ENCODE results near the gene CDK6. TPM values are rescaled to one million over a fixed set of nuclear protein-coding genes. Genes with fewer than 3 reads are reported as not detected.
"Not testable (repeated sequence)": the region's sequence is repeated elsewhere in the genome, so short reads cannot be mapped to it uniquely, and the experiment has no call there.

Gene CDK6
- polyA plus RNA-seq, 3 donors: 40.8 to 45.1 (median 42.3) TPM

DNA sequence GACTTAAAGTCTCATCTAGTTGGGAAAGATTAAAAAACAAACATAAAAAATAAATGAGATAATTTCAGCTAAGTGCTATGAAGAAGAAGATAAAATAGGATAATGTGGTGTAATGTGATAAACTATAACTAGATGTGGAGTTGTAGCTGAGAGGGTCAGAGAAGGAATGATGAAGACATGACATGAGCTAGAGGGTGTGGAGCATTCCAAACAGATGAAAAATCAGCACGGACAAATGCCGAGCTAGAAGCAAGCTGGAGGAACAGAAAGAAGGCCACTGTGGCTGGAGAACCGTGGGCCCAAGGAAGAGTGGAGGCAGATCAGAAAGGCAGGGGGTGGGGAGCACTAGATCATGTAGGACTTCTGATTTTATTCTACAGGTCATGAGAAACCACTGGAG lies 70.6 kb downstream of the CDK6 start:
- DNase-seq (ENCODE audit: low read depth in 3 of 3, low spot score in 2 of 3): no peak

DNA sequence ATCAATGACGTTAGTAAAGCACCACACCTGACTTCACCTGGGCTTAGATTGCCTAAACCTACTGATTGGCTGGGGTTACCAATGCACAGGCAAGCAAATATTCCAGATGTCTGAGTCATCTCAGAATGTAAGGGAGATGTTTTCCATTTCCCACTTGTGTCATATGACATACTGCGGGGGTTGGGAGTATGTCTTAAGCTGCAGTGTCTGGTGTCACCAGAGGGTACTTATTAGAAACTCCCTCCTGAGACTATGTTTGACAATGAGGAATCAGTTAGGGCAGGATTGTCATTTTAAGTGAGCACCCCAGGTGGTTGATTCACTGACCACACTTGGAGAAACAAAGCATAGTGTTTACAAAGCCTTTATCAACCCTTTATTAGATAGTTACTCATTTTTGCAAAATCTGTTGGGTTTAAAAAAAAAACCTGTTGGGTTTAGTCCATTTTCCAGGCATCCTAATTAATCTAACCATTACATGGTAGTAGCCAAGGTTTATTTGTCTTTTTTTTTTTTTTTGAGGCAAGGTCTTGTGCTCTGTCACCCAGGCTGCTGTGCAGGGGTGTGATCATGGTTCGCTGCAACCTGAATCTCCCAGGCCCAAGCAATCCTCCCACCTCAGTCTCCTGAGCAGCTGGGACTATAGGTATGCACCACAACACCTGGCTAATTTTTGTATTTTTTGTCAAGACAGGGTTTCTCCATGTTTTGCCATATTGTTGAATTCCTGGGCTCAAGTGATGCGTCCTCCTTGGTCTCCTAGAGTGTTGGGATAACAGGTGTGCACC lies 72.5 kb downstream of the CDK6 start:
- DNase-seq (ENCODE audit: low read depth in 3 of 3, low spot score in 2 of 3): no peak

DNA sequence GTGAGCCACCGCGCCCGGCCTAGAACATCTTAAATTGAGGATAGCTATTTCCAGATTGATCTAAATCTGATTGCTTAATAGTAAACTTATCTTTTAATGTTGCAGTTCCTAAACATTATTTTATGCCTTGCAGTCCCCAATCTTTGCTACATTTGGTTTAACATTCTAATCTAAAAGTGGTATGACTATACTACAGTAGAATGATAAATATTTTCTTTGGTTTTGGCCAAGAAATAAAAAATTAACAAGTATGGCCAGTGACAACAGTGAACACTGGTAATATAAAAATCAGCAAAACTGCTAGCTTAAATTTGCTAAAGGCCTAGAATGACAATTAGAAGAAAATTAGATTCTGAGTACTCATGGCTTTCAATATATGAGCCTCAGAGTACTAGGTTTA lies 73.5 kb downstream of the CDK6 start:
- no peak for DNase-seq (ENCODE audit: low read depth in 3 of 3, low spot score in 2 of 3)

DNA sequence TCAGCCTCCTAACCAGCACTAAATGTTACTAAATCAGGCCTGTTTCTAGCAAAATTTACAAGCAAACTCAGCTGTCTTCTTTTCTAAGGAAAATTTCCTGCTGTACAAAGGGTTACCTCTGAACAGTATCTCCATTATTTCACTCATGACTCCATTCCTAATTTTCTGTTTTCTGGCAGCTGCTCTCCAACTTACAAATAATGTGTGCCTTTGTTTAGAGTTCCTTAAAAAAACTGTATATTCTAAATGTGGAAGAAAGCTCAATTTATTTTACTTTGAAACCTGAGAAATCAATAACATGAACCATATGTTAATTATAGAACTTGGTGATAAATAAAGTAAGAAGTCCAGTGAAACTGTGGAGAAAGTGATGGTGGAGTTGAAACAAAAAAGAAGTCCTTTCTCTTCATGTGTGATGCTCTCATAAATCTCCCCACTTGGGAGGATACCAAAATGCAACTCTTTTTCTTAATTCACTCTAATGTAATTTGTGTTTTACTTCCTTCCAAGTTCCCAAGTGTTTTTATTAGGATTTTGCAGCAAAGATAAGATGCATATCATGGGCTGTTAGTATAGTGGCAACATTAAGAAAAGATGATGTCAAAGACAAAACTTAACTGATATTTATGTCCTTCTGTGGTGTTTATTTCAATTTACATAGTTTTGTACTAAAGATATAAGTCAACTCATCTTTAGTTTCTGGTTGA lies 74.8 kb downstream of the CDK6 start:
- peak in 1 of 3 donors; percentile 23 for DNase-seq (ENCODE audit: low read depth in 3 of 3, low spot score in 2 of 3)

DNA sequence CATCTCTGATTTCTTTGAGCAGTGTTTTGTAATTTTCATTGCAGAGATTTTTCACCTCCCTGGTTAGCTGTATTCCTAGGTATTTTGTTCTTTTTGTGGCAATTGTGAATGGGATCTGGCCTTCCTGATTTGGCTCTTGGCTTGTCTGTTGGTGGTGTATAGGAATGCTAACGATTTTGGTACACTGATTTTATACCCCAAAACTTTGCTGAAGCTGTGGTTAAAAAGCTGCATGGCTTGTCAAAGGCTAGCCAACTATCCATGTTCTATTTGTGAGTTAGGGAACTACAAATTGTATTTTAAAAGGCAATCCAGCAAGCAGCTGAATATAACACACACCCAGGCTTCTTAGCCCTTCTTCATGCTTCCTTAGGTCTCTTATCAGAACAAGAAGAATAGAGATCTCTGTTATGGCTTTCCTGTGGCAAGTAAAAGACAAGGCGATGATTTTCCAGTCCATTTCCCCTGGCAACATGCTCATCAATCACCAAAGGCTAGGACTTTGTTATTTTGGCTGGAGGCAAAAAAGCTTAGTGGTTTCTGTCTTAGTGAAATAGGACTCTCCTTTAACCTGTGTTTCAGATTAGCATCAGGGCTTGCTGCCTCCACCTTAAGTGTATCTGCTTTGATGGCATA lies 77.5 kb downstream of the CDK6 start:
- DNase-seq (ENCODE audit: low read depth in 3 of 3, low spot score in 2 of 3): no peak

DNA sequence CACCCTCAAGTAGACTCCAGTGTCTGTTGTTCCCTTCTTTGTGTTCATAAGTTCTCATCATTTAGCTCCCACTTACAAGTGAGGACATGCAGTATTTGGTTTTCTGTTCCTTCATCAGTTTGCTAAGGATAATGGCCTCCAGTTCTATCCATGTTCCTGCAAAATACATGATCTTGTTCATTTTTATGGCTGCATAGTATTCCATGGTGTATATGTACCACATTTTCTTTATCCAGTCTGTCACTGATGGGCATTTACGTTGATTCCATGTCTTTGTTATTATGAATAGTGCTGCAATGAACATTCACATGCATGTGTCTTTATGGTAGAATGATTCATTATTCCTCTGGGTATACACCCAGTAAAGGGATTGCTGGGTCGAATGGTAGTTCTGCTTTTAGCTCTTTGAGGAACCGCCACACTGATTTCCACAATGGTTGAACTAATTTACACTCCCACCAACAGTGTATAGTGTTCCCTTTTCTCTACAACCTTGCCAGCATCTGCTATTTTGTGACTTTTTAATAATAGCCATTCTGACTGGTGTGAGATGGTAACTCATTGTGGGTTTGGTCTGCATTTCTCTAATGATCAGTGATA lies 79.0 kb downstream of the CDK6 start:
- not testable (repeated sequence) for DNase-seq (ENCODE audit: low read depth in 3 of 3, low spot score in 2 of 3)

DNA sequence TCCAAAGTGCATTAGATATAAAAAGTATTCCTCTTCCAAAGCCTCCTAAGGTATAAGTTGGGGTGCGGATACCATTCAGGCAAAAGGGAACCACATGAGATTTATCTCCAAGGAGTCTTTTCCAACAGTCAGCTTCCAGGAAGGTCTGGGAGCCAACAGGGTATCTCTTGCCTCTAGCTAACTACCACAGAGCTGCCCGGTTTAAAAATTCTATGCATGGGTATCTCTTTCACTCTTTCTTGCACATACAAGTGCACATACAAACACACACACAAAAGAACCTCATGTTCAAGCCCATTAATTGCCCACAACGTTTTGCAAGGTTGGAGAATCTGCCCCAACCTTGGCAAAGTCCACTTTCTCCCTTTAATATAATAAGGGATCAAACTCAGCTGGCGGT lies 80.7 kb downstream of the CDK6 start:
- DNase-seq (ENCODE audit: low read depth in 3 of 3, low spot score in 2 of 3): no peak

DNA sequence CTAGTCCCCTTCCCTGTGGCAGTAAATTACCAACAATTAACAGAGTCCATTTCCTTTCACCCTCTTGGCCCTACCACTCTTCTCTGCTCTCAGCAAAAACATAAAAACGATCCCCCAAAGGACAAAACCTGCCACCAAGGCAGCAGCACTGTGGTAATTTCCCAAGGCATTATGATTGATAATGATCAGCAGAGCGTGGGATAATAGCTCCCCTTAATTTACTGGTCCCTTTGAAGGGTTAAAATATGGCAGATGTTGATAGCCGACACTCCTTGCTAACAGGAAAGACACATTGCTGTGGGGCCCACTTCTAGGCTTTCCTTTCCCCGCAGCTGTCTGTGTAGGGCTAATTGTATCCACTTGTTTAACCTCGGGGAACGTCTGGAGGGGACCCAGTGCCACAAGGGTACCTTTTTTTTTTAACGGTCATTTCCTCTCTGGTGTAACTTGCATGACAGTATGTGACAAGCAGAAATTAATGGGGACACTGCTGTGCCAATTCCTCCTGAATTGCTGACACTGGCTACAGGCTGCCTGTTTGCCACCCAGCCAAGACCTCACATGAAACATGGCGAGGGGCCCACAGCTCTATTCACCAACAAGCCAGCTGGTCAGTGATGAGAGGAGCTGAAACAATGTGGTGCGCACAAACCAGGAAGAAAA lies 81.3 kb downstream of the CDK6 start:
- DNase-seq (ENCODE audit: low read depth in 3 of 3, low spot score in 2 of 3): no peak

DNA sequence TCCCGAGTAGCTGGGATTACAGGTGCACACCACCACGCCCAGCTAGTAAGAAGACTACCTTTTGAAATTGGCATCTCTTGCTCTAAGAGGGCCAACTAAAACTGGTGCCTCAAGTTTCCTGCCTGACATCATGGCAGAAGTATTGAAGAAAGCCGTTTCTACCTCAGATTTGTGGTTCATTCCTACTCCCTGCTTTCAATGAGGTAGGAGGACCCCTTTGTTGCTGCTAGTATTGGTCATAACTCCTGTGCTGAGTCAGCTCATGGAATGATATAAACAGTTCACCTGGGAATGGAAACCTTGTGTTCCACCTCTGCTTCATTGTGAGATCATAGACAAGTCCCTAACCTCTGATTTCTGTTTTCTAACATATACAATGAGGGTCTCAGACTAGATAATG lies 82.8 kb downstream of the CDK6 start:
- no peak for DNase-seq (ENCODE audit: low read depth in 3 of 3, low spot score in 2 of 3)

DNA sequence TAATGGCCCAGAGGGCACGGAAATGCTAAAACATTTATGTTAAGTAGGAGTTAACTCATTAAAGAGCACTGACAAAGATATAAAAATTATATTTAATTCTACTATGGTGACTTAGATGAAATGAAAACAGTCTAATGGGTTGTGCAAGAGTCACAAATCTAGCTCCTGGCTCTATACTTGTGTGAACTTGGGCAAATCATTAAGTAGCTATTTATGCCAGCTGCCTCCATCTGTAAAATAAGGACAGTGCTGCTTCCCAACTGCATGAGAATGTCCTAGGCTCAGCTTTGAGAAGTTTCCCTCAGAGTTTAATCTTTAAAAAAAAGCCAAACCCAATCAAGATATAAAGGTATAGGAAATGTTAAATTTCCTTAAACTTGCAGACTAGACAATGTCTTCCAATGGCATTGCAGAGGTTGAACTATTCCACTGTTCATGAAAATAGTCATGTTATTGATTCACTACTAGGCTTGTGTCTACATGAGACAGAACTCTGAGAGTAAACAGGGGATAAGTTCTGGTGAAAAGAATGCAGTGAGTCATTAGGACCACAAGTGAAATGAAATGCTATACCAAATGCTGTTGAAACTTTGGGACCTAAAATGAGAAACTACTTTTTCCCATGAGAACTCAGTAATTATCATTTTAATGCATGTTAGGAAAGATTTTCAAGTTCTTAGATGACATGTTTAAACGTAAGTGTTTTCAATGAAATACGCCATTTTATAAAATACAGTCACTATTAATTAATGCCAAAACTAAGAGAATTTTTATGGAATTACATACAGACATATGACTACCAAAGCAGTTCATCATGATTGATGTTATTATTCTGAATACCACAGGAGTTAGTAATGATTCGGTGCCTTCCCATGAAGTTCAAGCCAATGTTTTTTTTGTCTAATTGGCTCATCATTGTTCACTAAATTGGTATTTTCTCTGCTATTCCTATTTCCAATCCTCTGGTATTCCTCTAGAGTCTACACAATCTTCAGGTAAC lies 84.2 kb downstream of the CDK6 start:
- no peak for DNase-seq (ENCODE audit: low read depth in 3 of 3, low spot score in 2 of 3)

DNA sequence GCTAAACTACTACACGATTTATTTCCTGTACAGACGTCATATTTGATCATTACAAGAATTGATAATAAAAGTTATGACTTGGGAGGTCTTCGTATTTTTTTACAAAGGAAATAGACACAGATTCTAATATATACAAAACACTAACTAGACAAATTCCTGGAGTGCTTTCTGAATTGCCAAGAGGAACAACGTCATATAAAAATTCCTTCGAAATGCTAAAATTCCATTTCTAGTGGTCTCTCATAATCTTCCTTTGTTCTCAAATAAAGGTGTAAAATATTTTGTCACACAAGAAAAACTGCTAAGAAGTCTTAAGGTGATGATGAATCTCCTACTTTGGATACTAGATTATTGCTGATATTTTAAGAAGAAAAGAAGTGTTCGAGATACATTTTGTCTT lies 85.4 kb downstream of the CDK6 start:
- no peak for DNase-seq (ENCODE audit: low read depth in 3 of 3, low spot score in 2 of 3)

DNA sequence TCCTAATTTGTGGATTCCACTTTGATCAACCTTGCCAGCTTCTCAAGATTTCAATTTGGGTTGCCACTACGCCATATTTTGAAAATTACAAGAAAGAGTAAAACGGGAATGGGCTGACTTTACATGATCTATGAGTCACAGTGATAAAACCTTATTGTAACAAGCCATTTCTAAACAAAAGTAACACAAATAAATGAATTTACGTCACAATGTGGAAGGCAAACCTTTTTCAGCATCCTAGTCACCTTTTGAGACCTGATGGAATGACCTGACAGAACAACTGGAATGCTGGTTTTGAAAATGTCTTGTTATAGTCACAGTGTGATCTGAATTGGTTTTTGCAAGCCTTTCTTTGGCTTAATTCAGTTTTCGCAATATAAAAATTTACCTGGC lies 85.9 kb downstream of the CDK6 start:
- DNase-seq (ENCODE audit: low read depth in 3 of 3, low spot score in 2 of 3): no peak

DNA sequence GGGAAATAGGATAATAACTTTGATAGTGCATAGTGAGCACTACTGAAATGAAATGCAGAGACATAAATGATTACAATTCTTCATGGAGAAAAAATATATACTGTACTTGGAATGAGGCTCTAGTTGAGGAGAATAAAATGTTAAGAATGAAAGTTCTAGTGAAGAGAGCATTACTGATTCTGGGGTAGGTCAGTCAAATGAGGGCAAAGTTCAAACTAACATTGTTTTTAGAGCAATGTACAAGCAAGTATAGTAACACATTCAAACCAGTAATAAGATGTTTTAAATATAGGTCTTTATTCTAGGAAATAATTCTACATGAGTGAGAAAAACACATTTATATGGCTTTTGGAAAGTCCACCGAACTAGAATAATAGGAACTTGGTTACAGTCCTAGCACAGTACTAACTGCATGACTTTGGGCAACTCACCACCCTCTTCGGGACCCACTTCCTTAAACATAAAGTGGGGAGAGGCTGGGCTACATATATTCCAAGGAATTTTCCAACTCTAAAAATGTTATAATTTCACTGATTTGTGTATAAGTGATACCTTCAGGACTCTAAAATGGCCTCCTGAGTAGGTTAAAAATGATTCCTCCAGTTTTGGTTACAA lies 86.4 kb downstream of the CDK6 start:
- DNase-seq (ENCODE audit: low read depth in 3 of 3, low spot score in 2 of 3): no peak

DNA sequence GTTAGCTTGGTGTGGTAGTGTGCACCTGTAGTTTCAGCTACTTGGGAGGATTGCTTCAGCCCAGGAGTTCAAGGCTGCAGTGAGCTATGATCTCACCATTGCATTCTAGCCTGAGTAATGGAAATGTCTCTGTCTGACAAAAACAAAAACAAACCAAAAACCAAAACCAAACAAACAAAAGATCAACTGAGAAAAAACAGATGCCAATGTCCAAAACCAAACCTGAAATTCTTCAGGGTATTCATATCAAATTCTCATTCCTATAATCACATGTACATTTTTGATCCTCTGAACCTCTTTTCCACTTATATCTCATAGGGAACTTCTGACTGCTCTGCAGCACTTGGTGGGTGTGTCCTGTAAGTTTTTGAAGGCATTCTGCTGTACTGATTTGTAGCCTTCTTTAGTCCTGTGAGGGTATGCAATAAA lies 87.0 kb downstream of the CDK6 start:
- DNase-seq (ENCODE audit: low read depth in 3 of 3, low spot score in 2 of 3): no peak

DNA sequence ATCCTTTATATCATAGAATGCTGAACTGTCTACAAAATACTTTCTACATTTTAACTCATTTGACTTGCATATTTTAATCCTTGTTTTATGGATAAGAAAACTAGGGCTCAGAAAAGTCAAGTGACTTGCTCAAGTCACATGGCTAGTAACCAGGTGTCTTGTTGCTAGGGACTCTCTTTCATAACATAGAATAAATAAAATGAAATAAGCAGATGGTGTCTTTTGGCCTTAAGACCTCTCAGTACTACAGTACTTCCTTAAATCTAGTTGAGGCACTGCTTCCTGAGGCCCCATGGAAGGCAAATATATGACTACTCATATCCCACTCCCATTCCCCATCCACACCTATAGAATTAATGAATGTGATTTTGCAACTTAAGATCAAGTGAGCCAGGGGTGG lies 87.9 kb downstream of the CDK6 start:
- no peak for DNase-seq (ENCODE audit: low read depth in 3 of 3, low spot score in 2 of 3)

DNA sequence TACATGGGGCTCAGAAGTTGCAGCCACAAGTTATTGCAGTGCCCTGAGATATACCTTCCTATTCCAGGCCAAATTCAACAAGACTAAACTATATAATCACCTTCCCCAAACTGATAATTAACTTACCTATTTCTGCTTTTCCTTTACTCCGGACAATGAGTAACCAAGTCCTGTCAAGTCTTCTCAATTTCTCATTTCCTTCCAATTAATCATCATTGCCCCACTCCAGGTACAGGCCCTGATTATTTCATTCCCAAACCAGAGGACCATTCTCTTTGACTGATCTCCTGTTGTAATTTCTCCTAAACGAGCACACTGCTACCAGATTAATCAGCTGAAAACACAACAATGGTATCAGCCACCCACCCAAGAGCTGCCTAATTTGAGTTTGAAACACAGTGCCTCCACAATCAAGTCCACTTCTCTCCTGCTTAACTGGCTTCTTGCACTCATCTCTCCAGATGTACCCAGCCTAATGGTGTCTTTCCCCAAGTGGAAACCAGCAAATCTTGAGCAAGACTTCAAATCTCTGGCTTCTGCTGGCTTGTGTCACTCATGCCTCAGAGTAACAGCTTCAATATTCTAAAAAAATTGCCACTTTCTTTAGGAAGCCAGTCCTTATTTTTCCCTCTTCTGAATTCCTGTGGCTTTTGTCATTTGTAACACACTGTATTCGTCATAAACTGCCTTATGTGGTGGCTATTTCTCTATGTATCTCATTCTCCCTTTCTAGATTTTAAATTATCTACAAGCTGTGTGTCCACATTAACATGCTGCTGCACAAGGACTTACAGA lies 89.1 kb downstream of the CDK6 start:
- no peak for DNase-seq (ENCODE audit: low read depth in 3 of 3, low spot score in 2 of 3)

DNA sequence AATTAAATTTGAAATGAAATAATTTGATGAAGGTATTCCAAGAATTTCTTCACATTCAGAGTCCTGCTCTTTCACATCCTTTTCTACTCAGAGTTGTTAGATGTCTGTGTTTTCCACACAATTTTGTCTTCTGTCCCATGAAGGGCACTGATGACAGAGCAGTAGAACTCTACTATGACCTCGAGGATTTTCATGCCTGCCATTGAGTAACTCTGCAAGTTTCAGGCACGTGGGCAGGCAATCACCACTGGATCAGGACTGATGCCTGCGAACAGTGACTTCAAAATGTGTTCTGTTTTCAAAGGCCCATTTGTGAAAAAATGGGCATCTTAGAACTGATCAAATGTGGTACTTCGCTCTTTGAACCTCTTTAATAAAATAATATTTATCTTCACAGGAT lies 91.1 kb downstream of the CDK6 start:
- no peak for DNase-seq (ENCODE audit: low read depth in 3 of 3, low spot score in 2 of 3)

DNA sequence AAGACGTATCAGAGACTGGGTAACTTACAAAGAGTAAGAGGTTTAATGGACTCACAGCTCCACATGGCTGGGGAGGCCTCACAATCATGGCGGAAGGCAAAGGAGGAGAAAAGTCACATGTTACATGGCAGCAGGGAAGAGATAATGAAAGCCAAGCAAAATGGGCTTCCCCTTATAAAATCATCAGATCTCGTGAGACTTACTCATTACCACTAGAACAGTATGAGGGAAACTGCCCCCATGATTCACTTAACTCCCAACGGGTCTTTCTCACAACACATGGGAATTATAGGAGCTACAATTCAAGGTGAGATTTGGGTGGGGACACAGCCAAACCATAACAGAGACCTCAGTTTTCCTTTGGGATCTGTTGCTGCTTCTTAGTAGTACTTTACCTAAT lies 92.2 kb downstream of the CDK6 start:
- DNase-seq (ENCODE audit: low read depth in 3 of 3, low spot score in 2 of 3): not testable (repeated sequence)
